ENCODE data around the gene TMEM178B.

TMEM178B gene

GRCh38 chr7:141366091-141366621 lies 292.3 kb downstream of the TMEM178B start:
- H3K4me3 ChIP-seq (ENCODE audit: low read depth, low read length) = no peak overlapping the region
- DNase-seq (ENCODE audit: low read depth) = no peak
- no peak for TF ChIP-seq CTCF (IDR thresholded peaks at IDR 0.05; ENCODE audit: control insufficient read depth, extremely low read depth, insufficient read depth)

- no peak for TF ChIP-seq CTCF (IDR thresholded peaks at IDR 0.05; ENCODE audit: control insufficient read depth, extremely low read depth, insufficient read depth)
- no peak overlapping the region for H3K4me3 ChIP-seq (ENCODE audit: low read depth, low read length)
- peak; percentile 23 for DNase-seq (ENCODE audit: low read depth)
Observed at GRCh38 chr7:141369422-141369821, 295.6 kb downstream of the TMEM178B start.

- no peak overlapping the region for H3K4me3 ChIP-seq (ENCODE audit: low read depth, low read length)
- TF ChIP-seq CTCF (IDR thresholded peaks at IDR 0.05; ENCODE audit: control insufficient read depth, extremely low read depth, insufficient read depth) = no peak
- DNase-seq (ENCODE audit: low read depth) = no peak
Observed at GRCh38 chr7:141370178-141370577, 296.3 kb downstream of the TMEM178B start.

- TF ChIP-seq CTCF (IDR thresholded peaks at IDR 0.05; ENCODE audit: control insufficient read depth, extremely low read depth, insufficient read depth) = no peak
- DNase-seq (ENCODE audit: low read depth) = no peak
- no peak overlapping the region for H3K4me3 ChIP-seq (ENCODE audit: low read depth, low read length)
Observed at GRCh38 chr7:141370650-141371049, 296.8 kb downstream of the TMEM178B start.

- no peak overlapping the region for H3K4me3 ChIP-seq (ENCODE audit: low read depth, low read length)
- no peak for TF ChIP-seq CTCF (IDR thresholded peaks at IDR 0.05; ENCODE audit: control insufficient read depth, extremely low read depth, insufficient read depth)
- no peak for DNase-seq (ENCODE audit: low read depth)
Observed at GRCh38 chr7:141374425-141374824, 300.6 kb downstream of the TMEM178B start.

- no peak for TF ChIP-seq CTCF (IDR thresholded peaks at IDR 0.05; ENCODE audit: control insufficient read depth, extremely low read depth, insufficient read depth)
- no peak for DNase-seq (ENCODE audit: low read depth)
Observed at GRCh38 chr7:141375442-141375841, 301.6 kb downstream of the TMEM178B start.

GRCh38 chr7:141377906-141378305 lies 304.0 kb downstream of the TMEM178B start:
- no peak overlapping the region for H3K4me3 ChIP-seq (ENCODE audit: low read depth, low read length)
- no peak for TF ChIP-seq CTCF (IDR thresholded peaks at IDR 0.05; ENCODE audit: control insufficient read depth, extremely low read depth, insufficient read depth)
- no peak for DNase-seq (ENCODE audit: low read depth)

More at GRCh38 chr7:141375442-141375841, 301.6 kb downstream of the TMEM178B start:
- H3K4me3 ChIP-seq (ENCODE audit: low read depth, low read length) = no peak overlapping the region
